BE2C (cell line): ENCODE data around the gene THBS1.

Source experiments
- DNase-seq: peaks from one replicate; pipeline ENCODE4 v3.0.0-alpha.2; 2020
- H3K27me3 ChIP-seq: fragments of 250-450 bp; sonication (Bioruptor Pico); 2 replicates; pipeline ENCODE4 v1.5.1; 2020; ENCODE audit warnings: mild to moderate bottlenecking
- H3K36me3 ChIP-seq: fragments of 250-450 bp; sonication (Bioruptor Pico); 2 replicates; pipeline ENCODE4 v1.5.1; 2020; ENCODE audit warnings: mild to moderate bottlenecking
- H3K4me1 ChIP-seq: fragments of 250-450 bp; sonication (Bioruptor Pico); 2 replicates; pipeline ENCODE4 v1.5.1; 2020
- H3K4me3 ChIP-seq: 2 replicates; pipeline ENCODE4 v1.5.1; 2011; ENCODE audit warnings: low read depth, low read length
- H3K9me3 ChIP-seq: fragments of 250-450 bp; sonication (Bioruptor Pico); 2 replicates; pipeline ENCODE4 v1.5.1; 2020
- TF ChIP-seq, protein P1 (sequence below): IDR thresholded peaks from 2 replicates; pipeline ENCODE4 v1.5.1; 2012; ENCODE audit warnings: mild to moderate bottlenecking, low read depth, low read length

Gene THBS1

DNA sequence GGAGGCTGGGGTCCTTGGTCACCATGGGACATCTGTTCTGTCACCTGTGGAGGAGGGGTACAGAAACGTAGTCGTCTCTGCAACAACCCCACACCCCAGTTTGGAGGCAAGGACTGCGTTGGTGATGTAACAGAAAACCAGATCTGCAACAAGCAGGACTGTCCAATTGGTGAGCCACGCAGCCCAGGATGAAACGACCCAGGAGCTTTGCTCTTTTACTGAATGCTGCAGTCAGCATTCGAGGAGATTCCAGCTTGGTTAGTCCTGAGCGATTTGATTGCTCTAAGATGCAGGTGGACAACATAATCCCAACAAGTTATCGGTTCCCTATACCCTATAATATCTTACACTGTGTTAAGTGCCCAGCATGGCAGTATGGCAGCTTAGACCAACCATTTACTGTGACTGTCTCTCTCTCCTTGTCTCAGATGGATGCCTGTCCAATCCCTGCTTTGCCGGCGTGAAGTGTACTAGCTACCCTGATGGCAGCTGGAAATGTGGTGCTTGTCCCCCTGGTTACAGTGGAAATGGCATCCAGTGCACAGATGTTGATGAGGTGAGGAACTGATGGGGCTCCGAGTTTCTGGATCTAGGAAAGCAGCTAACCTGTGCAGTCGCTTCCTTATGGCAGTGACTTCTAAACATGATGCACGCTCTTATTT, 7.8 kb downstream of the THBS1 start:
- Histone ChIP-seq H3K36me3 (no peaks in the 10 kb centered on the region), H3K9me3 (no peaks in the 10 kb centered on the region), H3K4me3 (no peak overlapping the region), H3K27me3 (no peaks in the 10 kb centered on the region), H3K4me1 (0 out of 2 replicates have a peak, but pooled peaks cover 3% of the 10 kb centered on the region)
- TF ChIP-seq, protein P1, sequence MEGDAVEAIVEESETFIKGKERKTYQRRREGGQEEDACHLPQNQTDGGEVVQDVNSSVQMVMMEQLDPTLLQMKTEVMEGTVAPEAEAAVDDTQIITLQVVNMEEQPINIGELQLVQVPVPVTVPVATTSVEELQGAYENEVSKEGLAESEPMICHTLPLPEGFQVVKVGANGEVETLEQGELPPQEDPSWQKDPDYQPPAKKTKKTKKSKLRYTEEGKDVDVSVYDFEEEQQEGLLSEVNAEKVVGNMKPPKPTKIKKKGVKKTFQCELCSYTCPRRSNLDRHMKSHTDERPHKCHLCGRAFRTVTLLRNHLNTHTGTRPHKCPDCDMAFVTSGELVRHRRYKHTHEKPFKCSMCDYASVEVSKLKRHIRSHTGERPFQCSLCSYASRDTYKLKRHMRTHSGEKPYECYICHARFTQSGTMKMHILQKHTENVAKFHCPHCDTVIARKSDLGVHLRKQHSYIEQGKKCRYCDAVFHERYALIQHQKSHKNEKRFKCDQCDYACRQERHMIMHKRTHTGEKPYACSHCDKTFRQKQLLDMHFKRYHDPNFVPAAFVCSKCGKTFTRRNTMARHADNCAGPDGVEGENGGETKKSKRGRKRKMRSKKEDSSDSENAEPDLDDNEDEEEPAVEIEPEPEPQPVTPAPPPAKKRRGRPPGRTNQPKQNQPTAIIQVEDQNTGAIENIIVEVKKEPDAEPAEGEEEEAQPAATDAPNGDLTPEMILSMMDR = no peak
- no peak for DNase-seq

DNA sequence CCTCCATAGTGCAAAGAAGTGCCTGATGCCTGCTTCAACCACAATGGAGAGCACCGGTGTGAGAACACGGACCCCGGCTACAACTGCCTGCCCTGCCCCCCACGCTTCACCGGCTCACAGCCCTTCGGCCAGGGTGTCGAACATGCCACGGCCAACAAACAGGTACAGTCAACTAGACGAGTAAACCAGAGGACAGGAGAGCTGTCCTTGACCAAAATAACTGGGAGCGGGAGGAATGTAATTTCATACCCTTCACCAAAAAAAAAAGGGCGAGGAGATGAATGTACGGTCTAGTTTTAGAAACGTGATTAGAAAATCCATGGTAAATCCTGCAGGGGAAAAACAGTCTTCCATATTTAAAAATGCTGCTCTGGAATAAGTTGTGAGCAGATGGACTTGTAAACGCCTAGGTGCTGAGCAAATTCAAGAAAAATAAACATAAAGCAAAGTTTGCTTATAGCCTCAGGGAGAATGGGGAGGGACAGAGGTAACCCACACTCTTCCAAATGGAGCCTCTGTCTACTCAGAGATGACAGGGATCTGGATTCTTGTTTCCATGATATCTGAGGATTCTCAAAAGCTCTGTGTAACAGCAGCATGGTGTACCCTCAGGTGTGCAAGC, 8.4 kb downstream of the THBS1 start:
- no peaks in the 10 kb centered on the region for H3K36me3 ChIP-seq
- H3K4me1 ChIP-seq = 0 out of 2 replicates have a peak, but pooled peaks cover 3% of the 10 kb centered on the region
- H3K4me3 ChIP-seq = no peak overlapping the region
- H3K9me3 ChIP-seq = no peaks in the 10 kb centered on the region
- TF ChIP-seq, protein P1 = no peak
- H3K27me3 ChIP-seq = no peaks in the 10 kb centered on the region
- DNase-seq = no peak

DNA sequence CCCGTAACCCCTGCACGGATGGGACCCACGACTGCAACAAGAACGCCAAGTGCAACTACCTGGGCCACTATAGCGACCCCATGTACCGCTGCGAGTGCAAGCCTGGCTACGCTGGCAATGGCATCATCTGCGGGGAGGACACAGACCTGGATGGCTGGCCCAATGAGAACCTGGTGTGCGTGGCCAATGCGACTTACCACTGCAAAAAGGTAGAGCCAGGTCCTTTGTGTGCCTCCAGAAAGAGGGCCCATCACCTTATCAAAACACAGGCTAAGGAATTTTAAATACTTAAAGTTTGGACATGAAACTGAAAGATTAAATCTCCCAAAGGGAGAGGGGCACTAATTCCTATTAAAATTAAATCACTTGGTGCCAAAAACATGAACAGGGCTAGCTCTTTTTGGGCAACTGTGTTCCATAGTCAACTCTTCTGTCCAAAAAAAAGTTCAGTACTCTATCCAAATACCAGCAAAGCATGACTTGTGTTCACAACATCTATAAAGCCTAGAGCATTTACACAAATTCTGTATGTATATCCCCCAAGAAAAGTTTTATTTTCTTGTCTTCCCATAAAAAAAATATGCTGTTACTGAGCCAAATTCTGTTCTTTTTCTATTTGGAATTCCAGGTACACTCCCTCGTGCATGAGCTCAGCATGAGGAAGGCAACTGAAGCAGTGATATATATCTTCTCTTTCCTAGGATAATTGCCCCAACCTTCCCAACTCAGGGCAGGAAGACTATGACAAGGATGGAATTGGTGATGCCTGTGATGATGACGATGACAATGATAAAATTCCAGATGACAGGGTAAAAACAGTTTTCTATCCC, 9.2 kb downstream of the THBS1 start:
- Histone ChIP-seq H3K36me3 (no peaks in the 10 kb centered on the region), H3K27me3 (no peaks in the 10 kb centered on the region), H3K9me3 (no peaks in the 10 kb centered on the region), H3K4me3 (no peak overlapping the region), H3K4me1 (0 out of 2 replicates have a peak, but pooled peaks cover 3% of the 10 kb centered on the region)
- TF ChIP-seq, protein P1 = no peak
- no peak for DNase-seq

DNA sequence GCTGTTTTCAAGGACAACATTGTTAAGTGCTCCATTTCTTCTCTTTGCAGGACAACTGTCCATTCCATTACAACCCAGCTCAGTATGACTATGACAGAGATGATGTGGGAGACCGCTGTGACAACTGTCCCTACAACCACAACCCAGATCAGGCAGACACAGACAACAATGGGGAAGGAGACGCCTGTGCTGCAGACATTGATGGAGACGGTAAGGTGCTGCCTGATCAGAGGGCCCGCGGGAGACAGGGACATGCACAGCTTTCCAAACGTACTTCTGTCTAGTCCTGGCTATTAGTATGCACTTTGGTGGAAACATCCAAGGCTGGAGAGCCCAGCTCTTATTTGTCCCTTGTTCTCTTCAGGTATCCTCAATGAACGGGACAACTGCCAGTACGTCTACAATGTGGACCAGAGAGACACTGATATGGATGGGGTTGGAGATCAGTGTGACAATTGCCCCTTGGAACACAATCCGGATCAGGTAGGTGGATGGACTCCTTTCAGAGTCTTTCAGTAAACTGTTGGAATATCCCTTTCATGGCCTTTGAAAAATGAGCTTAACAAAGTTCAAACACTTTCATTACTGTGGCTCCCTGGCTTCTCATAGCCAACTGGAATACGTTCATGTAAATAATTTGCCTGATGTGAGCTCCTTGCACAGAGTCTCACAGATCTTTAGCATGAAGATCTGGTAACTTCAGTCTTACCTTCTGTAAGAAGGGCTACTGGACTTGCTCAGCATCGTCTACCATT, 10.4 kb downstream of the THBS1 start:
- Histone ChIP-seq H3K4me1 (no peaks in the 10 kb centered on the region), H3K36me3 (no peaks in the 10 kb centered on the region), H3K27me3 (no peaks in the 10 kb centered on the region), H3K9me3 (no peaks in the 10 kb centered on the region), H3K4me3 (no peak overlapping the region)
- TF ChIP-seq, protein P1 = no peak
- no peak for DNase-seq

DNA sequence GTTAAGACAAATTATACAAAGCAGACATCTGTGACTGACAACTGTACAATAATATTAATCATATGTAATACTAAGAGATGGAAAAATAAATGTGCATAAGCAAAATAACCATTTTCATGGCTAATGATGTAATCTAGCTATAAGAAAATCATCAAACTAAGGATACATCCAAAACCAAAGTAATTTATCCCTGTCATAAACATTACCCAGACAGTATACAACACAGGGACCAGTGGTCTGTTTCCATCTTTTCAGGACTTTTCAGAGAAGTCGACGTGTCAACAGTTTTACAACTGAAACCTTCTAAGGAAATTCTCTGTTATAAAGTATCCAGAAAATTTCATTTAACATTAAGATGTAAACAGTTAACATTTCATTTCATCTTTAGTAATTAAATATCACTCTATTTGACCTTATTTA, 11.0 kb downstream of the THBS1 start:
- H3K9me3 ChIP-seq = no peaks in the 10 kb centered on the region
- no peak for DNase-seq
- no peaks in the 10 kb centered on the region for H3K4me1 ChIP-seq
- no peak overlapping the region for H3K4me3 ChIP-seq
- H3K27me3 ChIP-seq = no peaks in the 10 kb centered on the region
- H3K36me3 ChIP-seq = no peaks in the 10 kb centered on the region
- TF ChIP-seq, protein P1 = no peak
